Nephron progenitor cell (in vitro differentiated cells): Measurements from ENCODE around the gene MSLN.

ENCODE experiments used
- DNase-seq: peaks from one replicate; pipeline ENCODE4 v3.0.0; 2021
- H3K27ac Mint-ChIP-seq: 2 replicates; pipeline ENCODE4 v1.8.0; 2021; ENCODE audit warnings: mild to moderate bottlenecking, moderate library complexity, mixed read lengths
- H3K27me3 Mint-ChIP-seq: 2 replicates; pipeline ENCODE4 v1.8.0; 2021; ENCODE audit warnings: mild to moderate bottlenecking, low read depth, mixed read lengths; ENCODE audit not compliant: poor library complexity
- H3K36me3 Mint-ChIP-seq: 2 replicates; pipeline ENCODE4 v1.8.0; 2021; ENCODE audit warnings: low read depth, mixed read lengths
- H3K4me1 Mint-ChIP-seq: 2 replicates; pipeline ENCODE4 v1.8.0; 2021; ENCODE audit warnings: mixed read lengths
- H3K4me3 Mint-ChIP-seq: 2 replicates; pipeline ENCODE4 v1.8.0; 2021; ENCODE audit warnings: mild to moderate bottlenecking, moderate library complexity, mixed read lengths
- H3K9me3 Mint-ChIP-seq: 2 replicates; pipeline ENCODE4 v1.8.0; 2021; ENCODE audit warnings: mild to moderate bottlenecking, moderate library complexity, mixed read lengths
- CTCF ChIP-seq: fragments of 200-600 bp; sonication (generic); IDR thresholded peaks from 2 replicates; pipeline ENCODE4 v1.5.0; 2021; ENCODE audit warnings: antibody characterized with exemption

Gene MSLN

GRCh38 chr16:760065-760464 lies 469 bp upstream of the MSLN start:
- peaks cover 6% of the 10 kb centered on the region for H3K27me3 Mint-ChIP-seq
- peak overlapping the region; percentile 55 for H3K4me3 Mint-ChIP-seq
- H3K27ac Mint-ChIP-seq, result peak overlapping the region; percentile 85
- H3K9me3 Mint-ChIP-seq, result peaks cover 11% of the 10 kb centered on the region
- peaks cover 23% of the 10 kb centered on the region for H3K4me1 Mint-ChIP-seq
- no peaks in the 10 kb centered on the region for H3K36me3 Mint-ChIP-seq
- no peak for TF ChIP-seq CTCF
- DNase-seq, result no peak

GRCh38 chr16:761625-762513 lies 1.3 kb downstream of the MSLN start:
- Mint-ChIP-seq H3K27ac (no peak overlapping the region), H3K9me3 (peaks cover 5% of the 10 kb centered on the region), H3K4me1 (peaks cover 29% of the 10 kb centered on the region), H3K27me3 (peaks cover 4% of the 10 kb centered on the region), H3K4me3 (no peak overlapping the region), H3K36me3 (no peaks in the 10 kb centered on the region)
- no peak for TF ChIP-seq CTCF
- no peak for DNase-seq

- Mint-ChIP-seq H3K27me3 (peaks cover under 1% of the 10 kb centered on the region), H3K4me3 (no peak overlapping the region), H3K4me1 (peaks cover 26% of the 10 kb centered on the region), H3K36me3 (no peaks in the 10 kb centered on the region), H3K27ac (peak overlapping the region; percentile 29), H3K9me3 (peaks cover 2% of the 10 kb centered on the region)
- TF ChIP-seq CTCF, result no peak
- DNase-seq, result no peak
These were observed 2.2 kb downstream of the MSLN start for GRCh38 chr16:762595-763268.

GRCh38 chr16:763369-764183 lies 3.0 kb downstream of the MSLN start:
- TF ChIP-seq CTCF, result no peak
- Mint-ChIP-seq H3K27ac (no peak overlapping the region), H3K9me3 (no peaks in the 10 kb centered on the region), H3K4me1 (peaks cover 23% of the 10 kb centered on the region), H3K27me3 (no peaks in the 10 kb centered on the region), H3K4me3 (no peak overlapping the region), H3K36me3 (no peaks in the 10 kb centered on the region)
- no peak for DNase-seq

- Mint-ChIP-seq H3K9me3 (no peaks in the 10 kb centered on the region), H3K36me3 (no peaks in the 10 kb centered on the region), H3K4me1 (peaks cover 23% of the 10 kb centered on the region), H3K27ac (no peak overlapping the region), H3K4me3 (no peak overlapping the region), H3K27me3 (no peaks in the 10 kb centered on the region)
- no peak for TF ChIP-seq CTCF
- DNase-seq, result no peak
These were observed 3.7 kb downstream of the MSLN start for GRCh38 chr16:764184-764750.
